Left lobe of liver (tissue), 2 donors: Measurements from ENCODE around the gene NPIPB8. TPM values are rescaled to one million over a fixed set of nuclear protein-coding genes. Genes with fewer than 3 reads are reported as not detected.
"Not testable (repeated sequence)": the region's sequence is repeated elsewhere in the genome, so short reads cannot be mapped to it uniquely, and the experiment has no call there.

ENCODE experiments used
- ATAC-seq: fragments of 200-7000 bp; cut with Tn5 transposase; one replicate; pipeline ENCODE4 v1.9.1; 2020; ENCODE audit warnings: mild to moderate bottlenecking, moderate library complexity
- DNase-seq: peaks from one replicate; pipeline ENCODE4 v3.0.0-alpha.2; 2020; ENCODE audit warnings: low spot score
- total RNA-seq: library from RNA; stranded (reverse); gene quantifications from one replicate; pipeline ENCODE4 v1.2.1, GENCODE V29; 2021
- donor health status: DM: no; HTN: no; CAD: no; lungs with moderate emphysema.
- donor health status: DM: no; HTN: yes; CAD: no.

Gene NPIPB8
- total RNA-seq, 1 donor from 2014 or later: 3.2 TPM

DNA sequence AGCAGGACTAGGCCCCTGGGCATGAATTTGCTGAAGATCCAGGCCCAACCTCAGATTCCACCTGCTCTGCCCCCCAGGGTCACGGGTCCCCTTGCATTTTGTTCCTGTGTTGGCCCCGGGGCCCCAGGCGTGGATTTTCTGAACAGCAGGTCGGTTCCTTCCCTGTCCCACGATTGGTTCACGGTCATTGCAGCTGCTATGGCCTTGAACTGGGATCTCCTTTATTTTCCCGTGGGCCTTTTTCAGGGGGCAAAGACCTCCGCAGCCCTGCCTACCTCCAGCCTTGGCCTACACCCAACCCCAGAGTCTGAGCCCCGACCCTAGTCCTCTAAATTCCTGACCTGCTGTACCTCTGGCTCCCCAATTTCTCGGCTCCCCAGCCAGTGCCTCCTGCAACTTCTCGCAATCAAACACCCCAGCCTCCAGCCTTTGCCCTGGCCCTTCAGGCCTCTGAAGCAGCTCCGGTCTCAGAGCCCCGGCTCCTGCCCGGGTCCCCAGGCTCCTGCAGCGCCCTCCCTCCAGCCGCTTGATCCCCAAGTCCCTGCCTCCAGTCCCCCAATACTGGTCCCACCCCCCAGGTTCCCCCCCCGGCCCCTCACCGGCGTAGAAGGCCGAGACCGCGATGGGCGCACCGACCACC is 15.2 kb upstream of the NPIPB8 start:
- ATAC-seq: peak; percentile 64

DNA sequence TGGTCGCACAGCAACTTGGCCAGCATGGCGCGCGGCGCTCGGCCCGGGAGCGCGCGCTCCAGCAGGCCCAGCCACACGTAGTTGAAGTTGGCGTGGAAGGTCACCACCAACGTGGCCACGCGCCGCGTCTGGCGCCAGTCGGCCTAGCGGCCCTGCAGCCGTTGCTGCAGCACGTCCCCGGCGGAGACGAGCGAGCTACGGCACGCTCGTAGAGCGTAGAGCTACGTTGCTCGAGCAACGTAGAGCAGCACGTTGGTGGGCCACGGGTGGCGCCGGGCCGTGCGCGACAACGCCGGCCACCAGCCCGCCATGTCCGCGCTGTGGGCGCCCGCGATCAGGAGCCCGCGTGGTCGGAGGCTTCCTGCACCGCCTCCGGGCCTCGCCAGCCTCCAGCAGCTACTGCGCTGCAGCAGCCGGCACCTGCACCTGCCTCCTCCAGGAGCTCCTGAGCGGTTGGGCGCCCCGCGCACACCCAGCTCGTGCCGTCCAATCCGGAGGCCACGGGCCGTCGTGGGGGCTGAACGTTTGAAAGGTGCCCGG is 14.6 kb upstream of the NPIPB8 start:
- DNase-seq (peak; percentile 75), ATAC-seq (peak; percentile 95)

More for the DNA sequence above, 15.2 kb upstream of the NPIPB8 start:
- DNase-seq: not testable (repeated sequence)

DNA sequence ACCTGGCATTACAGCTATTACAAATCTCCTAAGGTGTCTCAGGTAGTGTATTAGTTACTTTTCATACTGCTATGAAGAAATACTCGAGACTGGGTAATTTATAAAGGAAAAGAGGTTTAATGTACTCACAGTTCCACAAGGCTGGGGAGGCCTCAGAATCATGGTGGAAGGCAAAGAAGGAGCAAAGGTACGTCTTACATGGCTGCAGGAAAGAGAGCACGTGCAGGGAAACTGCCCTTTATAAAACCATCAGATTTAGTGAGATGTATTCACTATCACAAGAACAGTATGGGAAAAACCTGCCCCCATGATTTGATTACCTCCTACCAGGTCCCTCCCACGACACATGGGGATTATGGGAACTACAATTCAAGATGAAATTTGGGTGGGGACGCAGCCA is 7.0 kb upstream of the NPIPB8 start:
- DNase-seq, ATAC-seq: not testable (repeated sequence)

DNA sequence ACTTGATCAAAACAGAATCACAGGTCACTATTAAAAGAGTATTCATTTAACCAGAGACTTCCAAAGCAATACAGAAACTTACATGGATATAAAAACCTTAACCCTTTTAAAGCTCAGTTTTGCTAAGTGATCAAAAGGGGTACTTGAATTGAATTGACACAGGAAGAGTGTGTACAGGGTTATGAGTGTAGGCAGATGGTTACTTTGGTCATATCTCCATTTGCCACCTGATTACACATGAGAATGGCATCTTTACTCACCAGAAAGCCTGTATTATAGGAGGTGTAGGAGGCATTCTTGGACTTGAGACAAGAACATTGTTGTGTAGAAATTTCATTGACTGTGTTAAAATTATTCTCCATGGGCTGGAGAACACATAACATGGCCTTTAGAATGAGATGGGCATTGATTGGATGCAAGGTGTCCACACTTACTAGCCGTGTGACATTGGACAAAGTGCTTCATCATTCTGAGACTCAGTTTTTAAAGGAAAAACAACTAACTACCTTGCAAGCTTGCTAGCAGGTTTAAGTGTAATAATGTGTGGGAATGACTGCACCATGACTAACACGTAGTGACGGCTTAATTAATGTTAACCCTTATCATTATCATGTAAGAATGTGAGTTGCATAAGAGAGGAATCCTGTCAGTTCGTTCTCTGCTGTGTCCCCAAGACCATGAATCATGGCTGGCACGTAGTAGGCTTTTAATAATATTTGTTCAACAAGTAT is 1.6 kb upstream of the NPIPB8 start:
- not testable (repeated sequence) for ATAC-seq

DNA sequence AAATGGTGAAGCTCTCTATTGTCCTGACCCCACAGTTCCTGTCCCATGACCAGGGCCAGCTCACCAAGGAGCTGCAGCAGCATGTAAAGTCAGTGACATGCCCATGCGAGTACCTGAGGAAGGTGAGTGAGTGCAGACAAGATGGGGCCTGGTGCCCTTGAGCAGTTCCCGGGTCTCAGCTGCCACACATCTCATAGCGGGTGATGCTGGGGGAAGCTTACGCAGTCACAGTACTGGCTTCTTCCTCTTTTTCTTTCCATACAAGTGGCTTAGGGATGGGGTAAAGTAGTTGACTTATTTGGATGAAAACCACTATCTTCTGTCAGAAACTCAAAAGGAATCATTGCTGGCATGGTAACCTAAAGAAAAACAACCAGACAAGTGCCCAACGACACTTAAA is 494 bp downstream of the NPIPB8 start:
- not testable (repeated sequence) for ATAC-seq, DNase-seq

More for the DNA sequence above, 1.6 kb upstream of the NPIPB8 start:
- not testable (repeated sequence) for DNase-seq

DNA sequence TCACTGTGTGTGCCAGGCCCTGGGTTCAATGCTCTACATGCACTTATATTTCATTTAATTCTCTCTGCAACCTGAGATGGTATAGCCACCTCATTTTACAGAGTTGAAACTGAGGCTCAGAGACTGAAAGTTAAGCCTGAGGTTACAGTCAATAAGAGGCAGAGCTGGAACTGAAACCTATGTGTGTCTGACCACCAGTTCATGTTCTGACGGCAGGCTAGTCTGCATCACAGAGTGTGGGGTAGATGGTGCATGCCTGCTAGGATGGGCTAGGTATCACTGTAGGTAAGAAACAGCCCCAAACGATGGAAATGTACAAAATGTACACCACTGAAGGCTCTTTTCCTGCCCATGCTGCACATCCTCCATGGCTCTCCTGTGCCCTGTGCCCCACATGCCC is 2.1 kb downstream of the NPIPB8 start:
- not testable (repeated sequence) for DNase-seq, ATAC-seq

DNA sequence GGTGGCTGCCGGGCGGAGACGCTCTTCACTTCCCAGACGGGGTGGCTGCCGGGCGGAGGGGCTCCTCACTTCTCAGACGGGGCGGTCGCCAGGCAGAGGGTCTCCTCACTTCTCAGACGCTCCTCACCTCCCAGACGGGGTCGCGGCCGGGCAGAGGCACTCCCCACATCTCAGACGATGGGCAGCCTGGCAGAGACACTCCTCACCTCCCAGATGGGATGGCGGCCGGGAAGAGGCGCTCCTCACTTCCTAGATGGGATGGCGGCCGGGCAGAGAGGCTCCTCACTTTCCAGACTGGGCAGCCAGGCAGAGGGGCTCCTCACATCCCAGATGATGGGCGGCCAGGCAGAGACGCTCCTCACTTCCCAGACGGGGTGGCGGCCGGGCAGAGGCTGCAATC is 28.4 kb downstream of the NPIPB8 start:
- ATAC-seq, DNase-seq: not testable (repeated sequence)

DNA sequence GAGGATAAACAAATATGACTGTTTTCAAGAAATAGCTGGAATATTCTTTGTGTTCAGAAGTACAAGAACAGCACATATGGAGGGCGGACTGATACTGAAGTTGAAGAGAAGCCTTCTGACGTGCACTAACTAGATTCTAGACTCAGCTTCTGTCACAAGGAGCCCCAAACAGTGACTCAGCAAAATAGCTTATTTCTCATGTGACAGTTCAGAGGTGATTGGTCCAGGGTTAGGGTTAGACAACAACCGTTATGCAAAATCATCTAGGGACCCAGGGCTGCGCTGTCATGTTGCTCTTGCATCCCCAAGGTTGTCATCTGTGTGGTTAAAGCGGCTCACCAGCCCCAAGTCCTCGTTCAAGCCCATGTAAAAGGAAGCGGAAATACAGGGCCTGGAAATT is 29.6 kb downstream of the NPIPB8 start:
- DNase-seq, ATAC-seq: not testable (repeated sequence)

DNA sequence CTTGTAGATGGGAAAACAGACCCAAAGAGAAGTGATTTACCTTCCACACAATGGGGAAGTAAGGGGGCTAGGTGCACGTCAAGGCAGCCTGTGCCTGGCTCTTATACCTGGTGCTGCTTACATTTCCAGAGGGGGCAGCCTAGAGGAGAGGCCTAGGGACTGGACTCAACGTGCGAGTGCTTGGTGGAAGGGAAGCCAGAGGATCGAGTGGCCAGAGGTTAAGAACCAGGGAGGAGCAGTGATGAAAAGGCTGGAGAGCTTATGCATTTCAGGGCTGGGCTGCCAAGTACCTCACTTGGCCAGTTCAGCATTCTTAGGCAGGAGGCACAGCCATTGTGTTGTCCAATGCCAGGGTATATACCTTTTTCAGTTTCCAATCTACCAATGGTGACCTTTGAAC is 30.3 kb downstream of the NPIPB8 start:
- not testable (repeated sequence) for ATAC-seq

DNA sequence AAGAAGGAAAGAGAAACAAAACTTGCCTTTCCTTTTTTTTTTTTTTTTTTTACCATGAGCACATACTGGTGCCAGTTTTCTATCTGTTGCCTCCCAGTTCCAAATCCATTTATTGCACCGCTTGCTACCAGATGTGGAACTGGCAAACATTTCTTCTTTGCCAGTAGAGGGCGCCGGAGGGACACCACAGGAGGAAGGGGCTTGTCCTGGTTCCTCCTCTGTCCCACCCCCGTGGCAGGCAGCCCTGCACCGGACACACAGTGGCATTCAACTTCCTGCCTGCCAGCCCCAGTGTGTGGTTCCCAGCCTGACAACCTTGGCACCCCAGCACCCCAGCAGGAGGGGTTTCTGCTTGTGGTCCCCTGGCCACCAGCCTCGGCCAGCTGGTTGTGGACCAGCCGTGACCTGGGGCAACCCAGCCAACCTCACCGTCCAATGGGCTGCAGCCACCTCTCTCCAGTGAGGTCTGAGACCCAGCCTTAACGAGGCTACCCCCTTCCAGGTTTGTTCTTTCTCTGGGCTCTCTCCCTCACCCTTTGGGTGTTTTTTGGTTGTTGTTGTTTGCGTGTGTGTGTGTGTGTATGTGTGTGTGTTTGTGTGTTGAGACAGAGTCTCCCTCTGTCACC is 50.6 kb downstream of the NPIPB8 start:
- not testable (repeated sequence) for DNase-seq
- peak; percentile 100 for ATAC-seq

More for the DNA sequence above, 30.3 kb downstream of the NPIPB8 start:
- DNase-seq: not testable (repeated sequence)

DNA sequence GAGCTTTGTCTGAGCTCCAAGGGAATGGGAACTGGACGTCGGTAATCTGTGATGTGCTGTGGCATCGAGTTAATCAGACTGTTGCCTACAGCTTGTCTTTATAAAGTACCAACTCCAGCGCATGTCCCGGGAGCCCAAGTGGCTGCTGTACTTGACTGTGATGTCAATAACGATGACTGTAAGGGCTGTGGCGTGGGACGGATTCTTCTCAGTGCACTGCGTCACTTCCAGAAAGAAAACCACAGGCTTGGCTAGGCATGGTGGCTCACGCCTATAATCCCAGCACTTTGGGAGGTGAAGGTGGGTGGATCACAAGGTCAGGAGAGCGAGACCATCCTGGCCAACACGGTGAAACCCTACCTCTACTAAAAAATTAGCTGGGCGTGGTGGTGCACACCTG is 51.6 kb downstream of the NPIPB8 start:
- DNase-seq, ATAC-seq: not testable (repeated sequence)

DNA sequence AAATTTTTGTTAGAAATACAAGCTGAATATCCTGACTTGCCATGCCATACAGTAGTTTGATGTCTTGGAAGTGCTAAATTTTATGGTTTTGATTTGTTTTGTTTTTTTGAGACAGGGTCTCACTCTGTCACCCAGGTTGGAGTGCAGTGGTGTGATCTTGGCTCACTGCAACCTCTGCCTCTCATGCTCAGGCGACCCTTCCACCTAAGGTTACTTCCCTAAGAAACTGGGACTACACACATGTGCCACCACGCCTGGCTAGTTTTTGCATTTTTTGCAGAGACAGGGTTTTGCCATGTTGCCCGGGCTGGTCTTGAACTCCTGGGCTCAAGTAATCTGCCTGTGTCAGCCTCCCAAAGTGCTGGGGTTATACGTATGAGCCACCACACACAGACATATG is 53.9 kb downstream of the NPIPB8 start:
- not testable (repeated sequence) for ATAC-seq
- DNase-seq: peak; percentile 22

DNA sequence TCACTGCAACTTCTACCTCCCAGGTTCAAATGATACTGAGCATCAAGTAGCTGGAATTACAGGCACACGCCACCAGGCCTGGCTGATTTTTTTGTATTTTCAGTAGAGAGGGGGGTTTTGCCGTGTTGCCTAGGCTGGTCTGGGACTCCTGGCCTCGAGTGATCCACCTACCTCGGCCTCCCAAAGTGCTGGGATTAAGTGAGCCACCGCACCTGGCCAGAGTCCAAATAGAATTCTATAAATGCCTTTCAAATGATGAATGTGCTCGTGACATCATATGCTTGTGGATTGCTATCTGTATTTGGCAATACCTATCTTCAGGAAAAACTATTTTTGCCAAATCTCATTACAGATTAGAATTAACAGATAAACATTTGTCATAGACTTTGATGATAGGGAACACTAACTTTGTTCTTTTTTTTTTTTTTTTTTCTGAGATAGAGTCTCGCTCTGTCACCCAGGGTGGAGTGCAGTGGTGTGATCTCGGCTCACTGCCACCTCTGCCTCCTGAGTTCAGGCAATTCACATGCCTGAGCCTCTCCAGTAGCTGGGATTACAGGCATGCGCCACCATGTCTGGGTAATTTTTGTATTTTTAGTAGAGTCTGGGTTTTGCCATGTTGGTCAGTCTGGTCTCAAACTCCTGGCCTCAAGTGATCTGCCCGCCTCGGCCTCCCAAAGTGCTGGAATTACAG is 55.5 kb downstream of the NPIPB8 start:
- not testable (repeated sequence) for DNase-seq, ATAC-seq

DNA sequence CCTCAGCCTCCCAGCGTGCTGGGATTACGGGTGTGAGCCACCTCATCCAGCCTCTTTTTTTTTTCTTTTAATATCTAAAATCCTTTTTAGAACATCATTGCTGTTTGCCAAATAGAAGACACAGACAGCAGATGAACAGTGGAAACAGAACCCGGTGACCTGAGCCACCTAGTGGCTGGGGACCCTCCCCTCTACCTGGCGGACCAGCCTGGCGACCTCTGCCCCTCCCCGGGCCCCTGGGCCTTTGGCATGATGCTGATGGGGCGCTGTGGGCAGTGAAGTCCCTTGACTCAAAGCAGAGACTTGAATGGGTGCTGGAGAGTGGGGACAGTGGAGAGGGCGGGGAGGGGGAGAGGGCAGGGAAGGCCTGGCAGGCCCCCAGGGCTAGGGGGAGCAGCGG is 61.9 kb downstream of the NPIPB8 start:
- not testable (repeated sequence) for ATAC-seq, DNase-seq

DNA sequence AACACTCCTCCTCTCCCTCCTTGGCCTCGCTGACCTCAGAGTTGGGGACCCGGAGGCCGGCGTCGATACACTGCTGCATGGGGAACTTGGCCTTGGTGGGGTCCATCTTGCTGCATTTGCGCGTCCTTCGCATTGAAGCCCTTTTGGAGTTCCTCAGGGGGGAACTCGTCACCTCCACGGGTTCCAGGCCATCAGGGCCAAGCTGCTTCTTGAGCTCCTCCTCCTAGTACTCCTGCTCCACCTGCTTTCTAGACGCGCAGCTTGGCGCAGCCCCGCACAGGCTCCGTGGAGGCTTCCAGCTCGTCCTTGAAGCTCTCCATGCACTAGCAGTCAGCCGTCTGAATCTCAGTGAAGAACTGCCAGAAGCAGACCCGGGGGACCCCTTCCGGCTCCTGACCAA is 62.5 kb downstream of the NPIPB8 start:
- not testable (repeated sequence) for ATAC-seq
- DNase-seq: peak; percentile 35

DNA sequence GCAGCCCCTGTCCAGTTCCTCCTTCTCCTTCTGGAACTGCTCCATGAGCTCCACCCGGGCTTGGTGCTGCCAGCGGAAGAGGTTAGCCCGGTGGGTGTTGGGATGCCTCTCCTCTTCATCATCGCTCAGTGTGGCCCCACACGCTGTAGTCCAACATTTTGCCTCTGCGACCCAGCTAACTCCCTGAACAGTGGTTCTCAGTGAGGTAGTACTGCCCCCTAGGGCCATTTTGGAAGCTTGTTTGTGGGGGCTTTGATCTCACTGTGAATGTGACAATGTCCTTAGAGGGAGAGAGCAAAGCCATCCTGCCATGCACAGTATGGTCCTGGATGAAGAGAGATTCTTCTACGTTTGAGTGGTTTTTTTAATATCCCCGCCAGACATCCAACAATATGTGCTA is 63.5 kb downstream of the NPIPB8 start:
- not testable (repeated sequence) for DNase-seq, ATAC-seq

DNA sequence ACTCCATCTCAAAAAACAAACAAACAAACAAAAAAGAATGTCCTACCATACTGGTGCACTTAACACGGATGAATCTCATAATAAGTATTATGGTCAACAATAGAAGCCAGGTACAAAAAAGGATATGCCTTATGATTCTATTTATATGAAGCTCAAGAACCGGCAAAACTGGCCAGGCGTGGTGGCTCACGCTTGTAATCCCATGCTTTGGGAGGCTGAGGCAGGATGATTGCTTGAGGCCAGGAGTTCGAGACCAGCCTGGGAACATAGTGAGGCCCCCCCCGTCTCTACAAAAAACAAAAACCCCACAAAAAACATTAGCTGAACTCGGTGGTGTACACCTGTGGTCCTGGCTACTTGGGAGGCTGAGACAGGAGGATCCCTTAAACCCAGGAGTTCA is 66.4 kb downstream of the NPIPB8 start:
- peak; percentile 29 for DNase-seq
- ATAC-seq: not testable (repeated sequence)
